Neural progenitor cell (in vitro differentiated cells): ENCODE results near the gene VWA3A.

Experiments used
- EZH2 ChIP-seq: fragments of 200-600 bp; sonication (generic); IDR thresholded peaks from 2 replicates; pipeline ENCODE4 v1.6.1; 2017; ENCODE audit warnings: antibody characterized with exemption, mild to moderate bottlenecking, moderate library complexity
- TF ChIP-seq, protein P1 (sequence below): fragments of 200-600 bp; sonication (generic); IDR thresholded peaks from 2 replicates; pipeline ENCODE4 v1.5.1; 2017; ENCODE audit warnings: antibody characterized with exemption, mild to moderate bottlenecking

- TF ChIP-seq, protein P1, sequence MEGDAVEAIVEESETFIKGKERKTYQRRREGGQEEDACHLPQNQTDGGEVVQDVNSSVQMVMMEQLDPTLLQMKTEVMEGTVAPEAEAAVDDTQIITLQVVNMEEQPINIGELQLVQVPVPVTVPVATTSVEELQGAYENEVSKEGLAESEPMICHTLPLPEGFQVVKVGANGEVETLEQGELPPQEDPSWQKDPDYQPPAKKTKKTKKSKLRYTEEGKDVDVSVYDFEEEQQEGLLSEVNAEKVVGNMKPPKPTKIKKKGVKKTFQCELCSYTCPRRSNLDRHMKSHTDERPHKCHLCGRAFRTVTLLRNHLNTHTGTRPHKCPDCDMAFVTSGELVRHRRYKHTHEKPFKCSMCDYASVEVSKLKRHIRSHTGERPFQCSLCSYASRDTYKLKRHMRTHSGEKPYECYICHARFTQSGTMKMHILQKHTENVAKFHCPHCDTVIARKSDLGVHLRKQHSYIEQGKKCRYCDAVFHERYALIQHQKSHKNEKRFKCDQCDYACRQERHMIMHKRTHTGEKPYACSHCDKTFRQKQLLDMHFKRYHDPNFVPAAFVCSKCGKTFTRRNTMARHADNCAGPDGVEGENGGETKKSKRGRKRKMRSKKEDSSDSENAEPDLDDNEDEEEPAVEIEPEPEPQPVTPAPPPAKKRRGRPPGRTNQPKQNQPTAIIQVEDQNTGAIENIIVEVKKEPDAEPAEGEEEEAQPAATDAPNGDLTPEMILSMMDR = no peak
- TF ChIP-seq EZH2 = no peak
Measured at GRCh38 chr16:22164482-22164881, 72.1 kb downstream of the VWA3A start.
